ENCODE measurements around the gene BEND2. TPM values are rescaled to one million over a fixed set of nuclear protein-coding genes. Genes with fewer than 3 reads are reported as not detected.
A peak's percentile ranks its signal among the peaks of the same experiment; 100 is the strongest.
"Not testable (repeated sequence)": the region's sequence is repeated elsewhere in the genome, so short reads cannot be mapped to it uniquely, and the experiment has no call there.

Gene BEND2
- total RNA-seq, result 10 to 100 TPM; 10.2 to 20.0 TPM
- polyA plus RNA-seq (ENCODE audit: insufficient read depth, low read depth, low replicate concordance), result 7.8 TPM
- long read RNA-seq, donor 1, result 0 reads
- long read RNA-seq, donor 2, result 0 reads

GRCh38 chrX:18220786-18221185, at the start of gene BEND2:
Gene BEND2, minus strand, starts transcription at chrX:18220886. Its CDS starts 136 bp downstream, at chrX:18220750.
- 55 to 77% methylated on average over 14 to 19 of the region's 19 CpGs for WGBS, 2 donors
- peak; percentile 19 for DNase-seq
- no peaks in the 10 kb centered on the region for H3K9me3 ChIP-seq
- H3K27me3 ChIP-seq, result no peaks in the 10 kb centered on the region
- TF ChIP-seq CTCF (IDR thresholded peaks at IDR 0.05) (no peak), POLR2A (IDR thresholded peaks at IDR 0.05) (no peak)
- intact Hi-C loops (cut with DNase I; ENCODE audit: low total_unique reads), result no loop called here
- no peak within 1 kb of the TSS for H3K27ac ChIP-seq
- no peaks in the 10 kb centered on the region for H3K36me3 ChIP-seq (ENCODE audit: low read depth, missing control alignments)
- no peaks in the 10 kb centered on the region for H3K4me1 ChIP-seq
- H3K4me3 ChIP-seq, result no peak within 1 kb of the TSS

- Histone ChIP-seq H3K4me1 (no peaks in the 10 kb centered on the region), H3K4me3 (no peak overlapping the region), H3K27ac (no peak overlapping the region), H3K36me3 (ENCODE audit: low read depth, missing control alignments) (no peaks in the 10 kb centered on the region), H3K27me3 (no peaks in the 10 kb centered on the region), H3K9me3 (no peaks in the 10 kb centered on the region)
- intact Hi-C loops (cut with DNase I; ENCODE audit: low total_unique reads), result no loop called here
- no peak for DNase-seq
- TF ChIP-seq CTCF (IDR thresholded peaks at IDR 0.05) (no peak), POLR2A (IDR thresholded peaks at IDR 0.05) (no peak)
- WGBS, 2 donors, result 91 to 100% methylated on average over 1 of the region's 1 CpG
Observed at GRCh38 chrX:18255059-18255458, 34.4 kb upstream of the BEND2 start.

- H3K4me3 ChIP-seq, result no peak overlapping the region
- H3K27me3 ChIP-seq, result no peaks in the 10 kb centered on the region
- no peaks in the 10 kb centered on the region for H3K36me3 ChIP-seq (ENCODE audit: low read depth, missing control alignments)
- no peak overlapping the region for H3K27ac ChIP-seq
- 58 to 65% methylated on average over 3 of the region's 3 CpGs for WGBS, 2 donors
- no peaks in the 10 kb centered on the region for H3K9me3 ChIP-seq
- no peaks in the 10 kb centered on the region for H3K4me1 ChIP-seq
- TF ChIP-seq POLR2A (IDR thresholded peaks at IDR 0.05), result no peak
- no peak for TF ChIP-seq CTCF (IDR thresholded peaks at IDR 0.05)
- intact Hi-C loops (cut with DNase I; ENCODE audit: low total_unique reads), result no loop called here
- DNase-seq, result no peak
Observed at GRCh38 chrX:18252644-18253359, 32.1 kb upstream of the BEND2 start.

- H3K36me3 ChIP-seq (ENCODE audit: low read depth, missing control alignments); H3K27me3 ChIP-seq; H3K4me3 ChIP-seq; H3K4me1 ChIP-seq; H3K27ac ChIP-seq; H3K9me3 ChIP-seq; intact Hi-C loops (cut with DNase I; ENCODE audit: low total_unique reads); DNase-seq: not testable (repeated sequence)
- 50 to 72% methylated on average over 2 to 11 of the region's 21 CpGs for WGBS, 2 donors
Observed at GRCh38 chrX:18229646-18230045, 9.0 kb upstream of the BEND2 start.

- no peaks in the 10 kb centered on the region for H3K4me1 ChIP-seq
- WGBS, 2 donors, result 91 to 92% methylated on average over 9 to 12 of the region's 14 CpGs
- H3K27me3 ChIP-seq, result no peaks in the 10 kb centered on the region
- H3K9me3 ChIP-seq, result no peaks in the 10 kb centered on the region
- DNase-seq, result no peak
- H3K36me3 ChIP-seq (ENCODE audit: low read depth, missing control alignments), result no peaks in the 10 kb centered on the region
- no peak overlapping the region for H3K27ac ChIP-seq
- TF ChIP-seq POLR2A (IDR thresholded peaks at IDR 0.05), result no peak
- no peak for TF ChIP-seq CTCF (IDR thresholded peaks at IDR 0.05)
- intact Hi-C loops (cut with DNase I; ENCODE audit: low total_unique reads), result no loop called here
- H3K4me3 ChIP-seq, result no peak overlapping the region
Observed at GRCh38 chrX:18228069-18228468, 7.4 kb upstream of the BEND2 start.

All from testis (tissue), 5 donors.